ENCODE measurements around the gene TMEM33. TPM values are rescaled to one million over a fixed set of nuclear protein-coding genes. Genes with fewer than 3 reads are reported as not detected.

The TMEM33 gene
- total RNA-seq, 1 experiment from 2014 or later: 81.4 TPM

DNA sequence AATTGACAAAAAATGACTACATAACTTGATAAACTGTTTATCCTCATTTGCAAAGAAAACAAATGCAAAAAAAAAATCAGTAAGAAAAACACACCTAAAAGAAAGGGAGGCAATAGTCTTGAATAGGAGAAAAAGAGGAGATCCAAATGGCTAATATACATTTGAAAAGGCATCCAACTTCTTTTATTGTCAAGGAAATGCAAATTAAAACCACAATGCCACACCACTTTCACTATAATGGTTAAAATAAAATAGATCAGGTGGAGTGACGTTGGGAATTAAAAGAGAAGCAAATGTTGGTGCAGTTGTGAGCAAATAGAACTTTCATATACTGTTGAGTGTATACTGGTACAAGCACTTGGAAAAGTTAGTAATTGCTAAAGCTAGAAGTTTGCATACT is 49.9 kb downstream of the TMEM33 start:
- Mint-ChIP-seq H3K9me3 (no peaks in the 10 kb centered on the region), H3K4me3 (peak overlapping the region; percentile 42; the same call in 1 of the 2 replicates), H3K4me1 (peaks cover 55% of the 10 kb centered on the region), H3K27ac (no peak overlapping the region), H3K36me3 (no peaks in the 10 kb centered on the region), H3K27me3 (ENCODE audit: low read depth) (peaks cover 8% of the 10 kb centered on the region)
- no peak for DNase-seq (ENCODE audit: low spot score)
- TF ChIP-seq MYBL2 (CRISPR knock-in tag; IDR thresholded peaks at IDR 0.05): no peak
- TF ChIP-seq JAZF1 (CRISPR knock-in tag; IDR thresholded peaks at IDR 0.05): no peak
- TF ChIP-seq ETV6 (CRISPR knock-in tag; IDR thresholded peaks at IDR 0.05): no peak
- no peak for TF ChIP-seq NR2C2 (CRISPR knock-in tag; IDR thresholded peaks at IDR 0.05)
- TF ChIP-seq CREB1 (CRISPR knock-in tag; IDR thresholded peaks at IDR 0.05): no peak
- TF ChIP-seq, protein P1, sequence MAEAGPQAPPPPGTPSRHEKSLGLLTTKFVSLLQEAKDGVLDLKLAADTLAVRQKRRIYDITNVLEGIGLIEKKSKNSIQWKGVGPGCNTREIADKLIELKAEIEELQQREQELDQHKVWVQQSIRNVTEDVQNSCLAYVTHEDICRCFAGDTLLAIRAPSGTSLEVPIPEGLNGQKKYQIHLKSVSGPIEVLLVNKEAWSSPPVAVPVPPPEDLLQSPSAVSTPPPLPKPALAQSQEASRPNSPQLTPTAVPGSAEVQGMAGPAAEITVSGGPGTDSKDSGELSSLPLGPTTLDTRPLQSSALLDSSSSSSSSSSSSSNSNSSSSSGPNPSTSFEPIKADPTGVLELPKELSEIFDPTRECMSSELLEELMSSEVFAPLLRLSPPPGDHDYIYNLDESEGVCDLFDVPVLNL (CRISPR knock-in tag; IDR thresholded peaks at IDR 0.05; ENCODE audit: borderline replicate concordance, low read depth): no peak
- no peak for TF ChIP-seq ZBTB43 (CRISPR knock-in tag; IDR thresholded peaks at IDR 0.05)
- no peak for TF ChIP-seq FOXP4 (CRISPR knock-in tag; IDR thresholded peaks at IDR 0.05)
- no peak for TF ChIP-seq OVOL2 (CRISPR knock-in tag; IDR thresholded peaks at IDR 0.05; ENCODE audit: borderline replicate concordance)
- TF ChIP-seq FOXP1 (CRISPR knock-in tag; IDR thresholded peaks at IDR 0.05; ENCODE audit: borderline replicate concordance): no peak
- TF ChIP-seq, protein P2, sequence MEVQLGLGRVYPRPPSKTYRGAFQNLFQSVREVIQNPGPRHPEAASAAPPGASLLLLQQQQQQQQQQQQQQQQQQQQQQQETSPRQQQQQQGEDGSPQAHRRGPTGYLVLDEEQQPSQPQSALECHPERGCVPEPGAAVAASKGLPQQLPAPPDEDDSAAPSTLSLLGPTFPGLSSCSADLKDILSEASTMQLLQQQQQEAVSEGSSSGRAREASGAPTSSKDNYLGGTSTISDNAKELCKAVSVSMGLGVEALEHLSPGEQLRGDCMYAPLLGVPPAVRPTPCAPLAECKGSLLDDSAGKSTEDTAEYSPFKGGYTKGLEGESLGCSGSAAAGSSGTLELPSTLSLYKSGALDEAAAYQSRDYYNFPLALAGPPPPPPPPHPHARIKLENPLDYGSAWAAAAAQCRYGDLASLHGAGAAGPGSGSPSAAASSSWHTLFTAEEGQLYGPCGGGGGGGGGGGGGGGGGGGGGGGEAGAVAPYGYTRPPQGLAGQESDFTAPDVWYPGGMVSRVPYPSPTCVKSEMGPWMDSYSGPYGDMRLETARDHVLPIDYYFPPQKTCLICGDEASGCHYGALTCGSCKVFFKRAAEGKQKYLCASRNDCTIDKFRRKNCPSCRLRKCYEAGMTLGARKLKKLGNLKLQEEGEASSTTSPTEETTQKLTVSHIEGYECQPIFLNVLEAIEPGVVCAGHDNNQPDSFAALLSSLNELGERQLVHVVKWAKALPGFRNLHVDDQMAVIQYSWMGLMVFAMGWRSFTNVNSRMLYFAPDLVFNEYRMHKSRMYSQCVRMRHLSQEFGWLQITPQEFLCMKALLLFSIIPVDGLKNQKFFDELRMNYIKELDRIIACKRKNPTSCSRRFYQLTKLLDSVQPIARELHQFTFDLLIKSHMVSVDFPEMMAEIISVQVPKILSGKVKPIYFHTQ (CRISPR knock-in tag; IDR thresholded peaks at IDR 0.05): no peak
- no peak for TF ChIP-seq ATF2 (CRISPR knock-in tag; IDR thresholded peaks at IDR 0.05; ENCODE audit: borderline replicate concordance, low read depth)
- TF ChIP-seq, protein P3, sequence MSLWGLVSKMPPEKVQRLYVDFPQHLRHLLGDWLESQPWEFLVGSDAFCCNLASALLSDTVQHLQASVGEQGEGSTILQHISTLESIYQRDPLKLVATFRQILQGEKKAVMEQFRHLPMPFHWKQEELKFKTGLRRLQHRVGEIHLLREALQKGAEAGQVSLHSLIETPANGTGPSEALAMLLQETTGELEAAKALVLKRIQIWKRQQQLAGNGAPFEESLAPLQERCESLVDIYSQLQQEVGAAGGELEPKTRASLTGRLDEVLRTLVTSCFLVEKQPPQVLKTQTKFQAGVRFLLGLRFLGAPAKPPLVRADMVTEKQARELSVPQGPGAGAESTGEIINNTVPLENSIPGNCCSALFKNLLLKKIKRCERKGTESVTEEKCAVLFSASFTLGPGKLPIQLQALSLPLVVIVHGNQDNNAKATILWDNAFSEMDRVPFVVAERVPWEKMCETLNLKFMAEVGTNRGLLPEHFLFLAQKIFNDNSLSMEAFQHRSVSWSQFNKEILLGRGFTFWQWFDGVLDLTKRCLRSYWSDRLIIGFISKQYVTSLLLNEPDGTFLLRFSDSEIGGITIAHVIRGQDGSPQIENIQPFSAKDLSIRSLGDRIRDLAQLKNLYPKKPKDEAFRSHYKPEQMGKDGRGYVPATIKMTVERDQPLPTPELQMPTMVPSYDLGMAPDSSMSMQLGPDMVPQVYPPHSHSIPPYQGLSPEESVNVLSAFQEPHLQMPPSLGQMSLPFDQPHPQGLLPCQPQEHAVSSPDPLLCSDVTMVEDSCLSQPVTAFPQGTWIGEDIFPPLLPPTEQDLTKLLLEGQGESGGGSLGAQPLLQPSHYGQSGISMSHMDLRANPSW (CRISPR knock-in tag; conservative IDR thresholded peaks at IDR 0.05; ENCODE audit: low read depth): no peak
- no peak for TF ChIP-seq AFF4 (CRISPR knock-in tag; IDR thresholded peaks at IDR 0.05; ENCODE audit: borderline replicate concordance)
- no peak for TF ChIP-seq SOX15 (CRISPR knock-in tag; IDR thresholded peaks at IDR 0.05)
- no peak for TF ChIP-seq E2F1 (CRISPR knock-in tag; IDR thresholded peaks at IDR 0.05)
- TF ChIP-seq SMAD4 (CRISPR knock-in tag; IDR thresholded peaks at IDR 0.05): no peak
- TF ChIP-seq MXD4 (CRISPR knock-in tag; IDR thresholded peaks at IDR 0.05; ENCODE audit: borderline replicate concordance): no peak
- peak; percentile 52 for ATAC-seq
- CTCF ChIA-PET: interaction anchor here (1.2 to 1.4 kb wide), 2 partner anchors 9 to 22 kb away, joined by 3 read pairs; no protein-coding TSS in a partner anchor
- POLR2A ChIA-PET: no interaction called here

Measured in WTC11 (cell line).